GM19239 (cell line): Measurements from ENCODE around the gene SPINDOC.
A peak's percentile ranks its signal among the peaks of the same experiment; 100 is the strongest.
"Not testable (repeated sequence)": the region's sequence is repeated elsewhere in the genome, so short reads cannot be mapped to it uniquely, and the experiment has no call there.

Experiments used
- DNase-seq: peaks from one replicate; pipeline ENCODE4 v3.0.0; 2011; ENCODE audit warnings: low spot score; ENCODE audit not compliant: insufficient read length
- FAIRE-seq: peaks from 2 replicates; lab custom pipeline; 2011; peaks lifted over from hg19 to GRCh38; lab: Jason Lieb, UNC

The SPINDOC gene

GRCh38 chr11:63813035-63813562 lies at the start of gene SPINDOC:
Gene SPINDOC, plus strand, starts transcription at chr11:63813456. Its CDS starts 231 bp downstream, at chr11:63813687.
- FAIRE-seq (peak; percentile 45), DNase-seq (peak; percentile 95)

GRCh38 chr11:63763496-63764339 lies 49.5 kb upstream of the SPINDOC start:
- DNase-seq (peak; percentile 23), FAIRE-seq (no peak)

GRCh38 chr11:63764340-63764678 lies 48.9 kb upstream of the SPINDOC start:
- FAIRE-seq (no peak), DNase-seq (peak; percentile 19)

- FAIRE-seq (no peak), DNase-seq (peak; percentile 26)
Measured at GRCh38 chr11:63764679-63765647, 48.3 kb upstream of the SPINDOC start.

- FAIRE-seq, result no peak
- no peak for DNase-seq
Measured at GRCh38 chr11:63765688-63766241, 47.5 kb upstream of the SPINDOC start.

GRCh38 chr11:63766531-63767235 lies 46.6 kb upstream of the SPINDOC start:
- FAIRE-seq (no peak), DNase-seq (no peak)

GRCh38 chr11:63767267-63767564 lies 46.0 kb upstream of the SPINDOC start:
- FAIRE-seq (peak; percentile 73), DNase-seq (no peak)

GRCh38 chr11:63767565-63768236 lies 45.6 kb upstream of the SPINDOC start:
- DNase-seq, result peak; percentile 88
- FAIRE-seq, result no peak

- FAIRE-seq (no peak), DNase-seq (peak; percentile 95)
Measured at GRCh38 chr11:63768237-63769041, 44.8 kb upstream of the SPINDOC start, which contains the start of gene ZFTA. Gene ZFTA, minus strand, starts transcription at chr11:63768775. Its CDS starts 153 bp downstream, at chr11:63768622.

- FAIRE-seq (no peak), DNase-seq (peak; percentile 54)
Measured at GRCh38 chr11:63769042-63769713, 44.1 kb upstream of the SPINDOC start.

- FAIRE-seq (no peak), DNase-seq (no peak)
Measured at GRCh38 chr11:63769714-63770455, 43.4 kb upstream of the SPINDOC start.

GRCh38 chr11:63770763-63771162 lies 42.5 kb upstream of the SPINDOC start:
- DNase-seq (no peak), FAIRE-seq (no peak)

GRCh38 chr11:63771741-63772318 lies 41.4 kb upstream of the SPINDOC start:
- FAIRE-seq, DNase-seq: not testable (repeated sequence)

- DNase-seq (no peak), FAIRE-seq (no peak)
Measured at GRCh38 chr11:63775191-63775590, 38.1 kb upstream of the SPINDOC start.

- DNase-seq, result no peak
- FAIRE-seq, result no peak
Measured at GRCh38 chr11:63779039-63779438, 34.2 kb upstream of the SPINDOC start.

GRCh38 chr11:63782749-63783148 lies 30.5 kb upstream of the SPINDOC start:
- no peak for FAIRE-seq

More at GRCh38 chr11:63782749-63783148, 30.5 kb upstream of the SPINDOC start:
- no peak for DNase-seq
